ENCODE data around the gene DKK3. TPM values are rescaled to one million over a fixed set of nuclear protein-coding genes. Genes with fewer than 3 reads are reported as not detected.

Gene DKK3
- total and polyA plus RNA-seq, 2 of the 13 experiments (the other 11 are each of a cell fraction or from before 2014, with no cell fraction given) = 0.09 to 0.67 TPM

- Histone ChIP-seq H3K4me1 (ENCODE audit: insufficient read depth, low read length) (peaks cover 18% of the 10 kb centered on the region), H3K4me3 (replicated peaks in 1 of 3; ENCODE audit: insufficient read depth in 1 of 3, low read depth in 2 of 3, low read length in 3 of 3) (no peak overlapping the region), H4K20me1 (ENCODE audit: insufficient read depth, low read length) (no peaks in the 10 kb centered on the region), H3K4me2 (ENCODE audit: low read depth, low read length) (no peak overlapping the region), H3K79me2 (ENCODE audit: insufficient read depth, low read length) (no peaks in the 10 kb centered on the region), H3K9ac (ENCODE audit: insufficient read depth, low read depth, low read length) (no peak overlapping the region), H2AFZ (ENCODE audit: low read length) (no peak overlapping the region), H3K27me3 (ENCODE audit: control insufficient read depth in 1 of 2, insufficient read depth in 2 of 2, low read length in 2 of 2) (peaks cover 1 to 6% of the 10 kb centered on the region in 2 experiments; a peak in 3 of 5 replicates), H3K36me3 (replicated peaks in 1 of 2; ENCODE audit: control insufficient read depth in 1 of 2, insufficient read depth in 2 of 2, low read length in 2 of 2) (no peaks in the 10 kb centered on the region), H3K27ac (ENCODE audit: extremely low read length, insufficient read depth, low read length) (no peak overlapping the region), H3K9me3 (ENCODE audit: low read length) (no peaks in the 10 kb centered on the region)
- ATAC-seq (no peak), FAIRE-seq (no peak), DNase-seq (ENCODE audit: low spot score) (no peak)
- CTCF ChIA-PET (ENCODE audit: low intra/inter-chr PET ratio, low total read pairs) = no interaction called here
- TF ChIP-seq MYNN (CRISPR knock-in tag; IDR thresholded peaks at IDR 0.05; ENCODE audit: low read depth) = no peak
- no peak for TF ChIP-seq NFIC (IDR thresholded peaks at IDR 0.05; ENCODE audit: low read length)
- TF ChIP-seq, protein P1, sequence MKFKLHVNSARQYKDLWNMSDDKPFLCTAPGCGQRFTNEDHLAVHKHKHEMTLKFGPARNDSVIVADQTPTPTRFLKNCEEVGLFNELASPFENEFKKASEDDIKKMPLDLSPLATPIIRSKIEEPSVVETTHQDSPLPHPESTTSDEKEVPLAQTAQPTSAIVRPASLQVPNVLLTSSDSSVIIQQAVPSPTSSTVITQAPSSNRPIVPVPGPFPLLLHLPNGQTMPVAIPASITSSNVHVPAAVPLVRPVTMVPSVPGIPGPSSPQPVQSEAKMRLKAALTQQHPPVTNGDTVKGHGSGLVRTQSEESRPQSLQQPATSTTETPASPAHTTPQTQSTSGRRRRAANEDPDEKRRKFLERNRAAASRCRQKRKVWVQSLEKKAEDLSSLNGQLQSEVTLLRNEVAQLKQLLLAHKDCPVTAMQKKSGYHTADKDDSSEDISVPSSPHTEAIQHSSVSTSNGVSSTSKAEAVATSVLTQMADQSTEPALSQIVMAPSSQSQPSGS (CRISPR knock-in tag; IDR thresholded peaks at IDR 0.05) = no peak
- WGBS (ENCODE audit: low lambda C conversion rate) = 34% methylated on average over 4 of the region's 4 CpGs
- intact Hi-C loops (cut with micrococcal nuclease; ENCODE audit: unreplicated experiment) (no loop called here), in situ Hi-C loops (cut with HindIII; ENCODE audit: extremely low pct_ligation_motif_present, low pct_unique_long_range_greater_than_20kb) (no loop called here)
- BruUV-seq (replicated peaks) = no TSS peak
- POLR2A ChIA-PET = no interaction called here
Measured at GRCh38 chr11:12024254-12024926, 16.0 kb upstream of the DKK3 start.

DNA sequence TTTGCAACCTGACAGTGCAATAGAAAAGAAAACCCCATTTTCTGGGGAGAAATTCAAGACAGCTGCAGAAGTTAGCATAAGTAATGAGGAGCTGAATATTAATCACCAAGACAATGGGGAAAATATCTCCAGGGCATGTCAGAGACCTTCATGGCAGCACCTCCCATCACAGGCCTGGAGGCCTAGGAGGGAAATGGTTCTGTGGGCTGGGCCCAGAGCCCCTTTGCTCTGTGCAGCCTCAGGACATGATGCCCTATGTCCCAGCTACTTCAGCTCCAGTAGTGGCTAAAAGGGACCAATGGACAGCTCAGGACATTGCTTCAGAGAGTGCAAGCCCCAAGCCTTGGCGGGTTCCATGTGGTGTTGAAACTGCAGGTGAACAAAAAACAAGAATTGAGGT lies 14.6 kb upstream of the DKK3 start:
- Histone ChIP-seq H3K4me2 (ENCODE audit: low read depth, low read length) (no peak overlapping the region), H2AFZ (ENCODE audit: low read length) (no peak overlapping the region), H3K27ac (ENCODE audit: extremely low read length, insufficient read depth, low read length) (no peak overlapping the region), H3K9ac (ENCODE audit: insufficient read depth, low read depth, low read length) (no peak overlapping the region), H3K4me3 (replicated peaks in 1 of 3; ENCODE audit: insufficient read depth in 1 of 3, low read depth in 2 of 3, low read length in 3 of 3) (no peak overlapping the region), H4K20me1 (ENCODE audit: insufficient read depth, low read length) (no peaks in the 10 kb centered on the region), H3K27me3 (ENCODE audit: control insufficient read depth in 1 of 2, insufficient read depth in 2 of 2, low read length in 2 of 2) (peaks cover 1 to 6% of the 10 kb centered on the region in 2 experiments; a peak in 3 of 5 replicates), H3K9me3 (ENCODE audit: low read length) (no peaks in the 10 kb centered on the region), H3K36me3 (replicated peaks in 1 of 2; ENCODE audit: control insufficient read depth in 1 of 2, insufficient read depth in 2 of 2, low read length in 2 of 2) (no peaks in the 10 kb centered on the region), H3K4me1 (ENCODE audit: insufficient read depth, low read length) (peaks cover 17% of the 10 kb centered on the region), H3K79me2 (ENCODE audit: insufficient read depth, low read length) (no peaks in the 10 kb centered on the region)
- POLR2A ChIA-PET = no interaction called here
- FAIRE-seq = no peak
- intact Hi-C loops (cut with micrococcal nuclease; ENCODE audit: unreplicated experiment) = no loop called here
- CTCF ChIA-PET (ENCODE audit: low intra/inter-chr PET ratio, low total read pairs) = no interaction called here
- WGBS (ENCODE audit: low lambda C conversion rate) = 0% methylated on average over 1 of the region's 1 CpG
- TF ChIP-seq KDM6A (CRISPR knock-in tag; IDR thresholded peaks at IDR 0.05; ENCODE audit: low read depth) (no peak), HCFC1 (IDR thresholded peaks at IDR 0.05; ENCODE audit: low read depth, low read length) (no peak), ZNF432 (CRISPR knock-in tag; IDR thresholded peaks at IDR 0.05; ENCODE audit: borderline replicate concordance) (no peak)
- no peak for ATAC-seq
- BruUV-seq (replicated peaks) = no TSS peak
- in situ Hi-C loops (cut with HindIII; ENCODE audit: extremely low pct_ligation_motif_present, low pct_unique_long_range_greater_than_20kb) = no loop called here
- no peak for DNase-seq (ENCODE audit: low spot score)

All from HepG2 (cell line).